ENCODE results near the gene SIRT4. TPM values are rescaled to one million over a fixed set of nuclear protein-coding genes. Genes with fewer than 3 reads are reported as not detected.
A peak's percentile ranks its signal among the peaks of the same experiment; 100 is the strongest.

Gene SIRT4
- total and polyA plus RNA-seq, 2 of the 13 experiments (the other 11 are each of a cell fraction or from before 2014, with no cell fraction given) = 3.4 to 5.8 TPM

DNA sequence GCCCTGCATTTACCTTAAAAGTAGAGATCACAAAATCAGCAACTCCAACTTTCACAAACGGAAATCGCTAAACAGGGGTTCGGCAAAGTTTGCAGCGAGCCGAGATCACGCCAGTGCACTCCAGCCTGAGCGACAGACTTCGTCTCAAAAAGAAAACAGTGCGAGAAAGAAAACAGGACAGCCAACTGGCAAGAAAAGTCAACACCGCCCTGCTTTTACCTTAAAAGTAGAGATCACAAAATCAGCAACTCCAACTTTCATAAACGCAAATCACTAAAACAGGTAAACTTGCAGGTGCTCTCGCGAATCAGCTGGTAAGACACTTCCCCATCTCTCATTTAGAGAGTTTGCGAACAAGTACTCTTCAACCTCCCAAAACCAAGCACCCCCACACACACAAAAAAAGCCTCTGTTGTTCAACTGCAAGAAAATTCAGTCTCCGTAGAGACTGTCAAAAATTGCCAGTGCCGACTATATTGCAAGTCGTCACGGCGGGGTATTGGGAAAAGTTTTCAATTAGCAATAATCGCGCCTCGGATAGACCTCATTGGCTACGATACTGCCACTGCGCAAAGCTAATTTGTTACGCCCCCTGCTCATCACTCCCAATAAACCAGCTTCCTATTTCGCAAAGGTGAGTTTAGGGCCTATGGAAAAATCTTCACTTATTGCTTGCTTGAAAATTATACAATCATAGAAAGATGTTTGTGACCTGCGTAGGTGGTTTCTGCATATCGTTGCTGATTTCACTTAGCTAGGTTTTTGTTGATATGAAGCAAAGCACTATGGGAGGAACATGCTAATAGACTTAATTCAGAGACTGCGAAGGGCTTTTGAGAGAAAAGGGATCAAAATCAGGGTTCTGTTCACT, 9.2 kb upstream of the SIRT4 start, which contains the start of gene RNU4-1 (continued):
- TF ChIP-seq TARDBP (CRISPR knock-in tag; IDR thresholded peaks at IDR 0.05) = peak; percentile 88
- TF ChIP-seq, protein P1, sequence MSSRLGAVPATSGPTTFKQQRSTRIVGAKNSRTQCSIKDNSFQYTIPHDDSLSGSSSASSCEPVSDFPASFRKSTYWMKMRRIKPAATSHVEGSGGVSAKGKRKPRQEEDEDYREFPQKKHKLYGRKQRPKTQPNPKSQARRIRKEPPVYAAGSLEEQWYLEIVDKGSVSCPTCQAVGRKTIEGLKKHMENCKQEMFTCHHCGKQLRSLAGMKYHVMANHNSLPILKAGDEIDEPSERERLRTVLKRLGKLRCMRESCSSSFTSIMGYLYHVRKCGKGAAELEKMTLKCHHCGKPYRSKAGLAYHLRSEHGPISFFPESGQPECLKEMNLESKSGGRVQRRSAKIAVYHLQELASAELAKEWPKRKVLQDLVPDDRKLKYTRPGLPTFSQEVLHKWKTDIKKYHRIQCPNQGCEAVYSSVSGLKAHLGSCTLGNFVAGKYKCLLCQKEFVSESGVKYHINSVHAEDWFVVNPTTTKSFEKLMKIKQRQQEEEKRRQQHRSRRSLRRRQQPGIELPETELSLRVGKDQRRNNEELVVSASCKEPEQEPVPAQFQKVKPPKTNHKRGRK (CRISPR knock-in tag; IDR thresholded peaks at IDR 0.05) = no peak
- TF ChIP-seq STAG1 (CRISPR knock-in tag; IDR thresholded peaks at IDR 0.05) = 0 out of 2 replicates have a peak, but pooled peaks have one; percentile 1
- TF ChIP-seq, protein P2, sequence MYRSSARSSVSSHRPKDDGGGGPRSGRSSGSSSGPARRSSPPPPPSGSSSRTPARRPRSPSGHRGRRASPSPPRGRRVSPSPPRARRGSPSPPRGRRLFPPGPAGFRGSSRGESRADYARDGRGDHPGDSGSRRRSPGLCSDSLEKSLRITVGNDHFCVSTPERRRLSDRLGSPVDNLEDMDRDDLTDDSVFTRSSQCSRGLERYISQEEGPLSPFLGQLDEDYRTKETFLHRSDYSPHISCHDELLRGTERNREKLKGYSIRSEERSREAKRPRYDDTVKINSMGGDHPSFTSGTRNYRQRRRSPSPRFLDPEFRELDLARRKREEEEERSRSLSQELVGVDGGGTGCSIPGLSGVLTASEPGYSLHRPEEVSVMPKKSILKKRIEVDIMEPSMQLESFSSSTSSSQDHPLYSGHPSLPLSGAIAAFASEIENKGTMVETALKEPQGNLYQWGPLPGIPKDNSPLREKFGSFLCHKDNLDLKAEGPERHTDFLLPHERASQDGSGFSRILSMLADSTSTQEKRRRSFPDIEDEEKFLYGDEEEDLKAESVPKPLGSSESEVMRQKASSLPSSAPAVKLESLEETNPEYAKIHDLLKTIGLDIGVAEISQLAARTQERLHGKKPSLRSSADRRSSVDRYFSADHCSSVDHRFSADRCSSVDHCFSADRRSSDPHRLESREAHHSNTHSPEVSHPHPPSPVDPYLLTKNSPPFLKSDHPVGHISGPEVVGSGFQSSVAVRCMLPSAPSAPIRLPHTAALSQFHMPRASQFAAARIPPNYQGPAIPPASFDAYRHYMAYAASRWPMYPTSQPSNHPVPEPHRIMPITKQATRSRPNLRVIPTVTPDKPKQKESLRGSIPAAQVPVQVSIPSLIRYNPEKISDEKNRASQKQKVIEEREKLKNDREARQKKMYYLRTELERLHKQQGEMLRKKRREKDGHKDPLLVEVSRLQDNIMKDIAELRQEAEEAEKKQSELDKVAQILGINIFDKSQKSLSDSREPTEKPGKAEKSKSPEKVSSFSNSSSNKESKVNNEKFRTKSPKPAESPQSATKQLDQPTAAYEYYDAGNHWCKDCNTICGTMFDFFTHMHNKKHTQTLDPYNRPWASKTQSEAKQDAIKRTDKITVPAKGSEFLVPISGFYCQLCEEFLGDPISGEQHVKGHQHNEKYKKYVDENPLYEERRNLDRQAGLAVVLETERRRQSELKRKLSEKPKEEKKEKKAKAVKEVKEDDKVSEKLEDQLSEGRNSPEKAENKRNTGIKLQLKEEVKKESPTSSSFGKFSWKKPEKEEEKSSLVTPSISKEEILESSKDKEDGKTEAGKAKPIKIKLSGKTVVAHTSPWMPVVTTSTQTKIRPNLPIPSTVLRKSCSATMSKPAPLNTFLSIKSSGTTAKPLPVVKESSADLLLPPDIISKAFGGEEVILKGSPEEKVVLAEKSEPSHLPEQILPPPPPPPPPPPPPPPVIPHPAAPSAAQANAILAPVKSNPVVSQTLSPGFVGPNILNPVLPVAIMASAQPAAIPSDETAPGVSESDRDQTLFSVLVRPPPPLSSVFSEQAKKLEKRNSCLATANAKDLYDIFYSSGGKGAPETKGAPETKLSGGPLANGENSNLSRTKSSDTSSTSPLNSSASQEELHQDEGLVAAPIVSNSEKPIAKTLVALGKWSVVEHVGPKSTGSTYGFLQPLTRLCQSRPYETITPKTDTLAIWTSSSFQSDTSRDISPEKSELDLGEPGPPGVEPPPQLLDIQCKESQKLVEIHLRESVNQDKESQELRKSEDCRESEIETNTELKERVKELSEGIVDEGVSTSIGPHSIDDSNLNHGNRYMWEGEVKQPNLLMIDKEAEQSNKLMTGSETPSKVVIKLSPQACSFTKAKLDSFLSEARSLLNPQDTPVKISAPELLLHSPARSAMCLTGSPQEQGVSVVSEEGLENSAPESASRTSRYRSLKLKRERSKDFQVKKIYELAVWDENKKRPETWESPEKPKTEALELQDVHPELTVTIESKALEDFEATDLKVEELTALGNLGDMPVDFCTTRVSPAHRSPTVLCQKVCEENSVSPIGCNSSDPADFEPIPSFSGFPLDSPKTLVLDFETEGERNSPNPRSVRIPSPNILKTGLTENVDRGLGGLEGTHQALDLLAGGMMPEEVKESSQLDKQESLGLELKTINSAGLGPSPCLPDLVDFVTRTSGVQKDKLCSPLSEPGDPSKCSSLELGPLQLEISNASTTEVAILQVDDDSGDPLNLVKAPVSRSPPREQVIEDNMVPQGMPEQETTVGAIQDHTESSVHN (CRISPR knock-in tag; IDR thresholded peaks at IDR 0.05) = no peak
- TF ChIP-seq, protein P3, sequence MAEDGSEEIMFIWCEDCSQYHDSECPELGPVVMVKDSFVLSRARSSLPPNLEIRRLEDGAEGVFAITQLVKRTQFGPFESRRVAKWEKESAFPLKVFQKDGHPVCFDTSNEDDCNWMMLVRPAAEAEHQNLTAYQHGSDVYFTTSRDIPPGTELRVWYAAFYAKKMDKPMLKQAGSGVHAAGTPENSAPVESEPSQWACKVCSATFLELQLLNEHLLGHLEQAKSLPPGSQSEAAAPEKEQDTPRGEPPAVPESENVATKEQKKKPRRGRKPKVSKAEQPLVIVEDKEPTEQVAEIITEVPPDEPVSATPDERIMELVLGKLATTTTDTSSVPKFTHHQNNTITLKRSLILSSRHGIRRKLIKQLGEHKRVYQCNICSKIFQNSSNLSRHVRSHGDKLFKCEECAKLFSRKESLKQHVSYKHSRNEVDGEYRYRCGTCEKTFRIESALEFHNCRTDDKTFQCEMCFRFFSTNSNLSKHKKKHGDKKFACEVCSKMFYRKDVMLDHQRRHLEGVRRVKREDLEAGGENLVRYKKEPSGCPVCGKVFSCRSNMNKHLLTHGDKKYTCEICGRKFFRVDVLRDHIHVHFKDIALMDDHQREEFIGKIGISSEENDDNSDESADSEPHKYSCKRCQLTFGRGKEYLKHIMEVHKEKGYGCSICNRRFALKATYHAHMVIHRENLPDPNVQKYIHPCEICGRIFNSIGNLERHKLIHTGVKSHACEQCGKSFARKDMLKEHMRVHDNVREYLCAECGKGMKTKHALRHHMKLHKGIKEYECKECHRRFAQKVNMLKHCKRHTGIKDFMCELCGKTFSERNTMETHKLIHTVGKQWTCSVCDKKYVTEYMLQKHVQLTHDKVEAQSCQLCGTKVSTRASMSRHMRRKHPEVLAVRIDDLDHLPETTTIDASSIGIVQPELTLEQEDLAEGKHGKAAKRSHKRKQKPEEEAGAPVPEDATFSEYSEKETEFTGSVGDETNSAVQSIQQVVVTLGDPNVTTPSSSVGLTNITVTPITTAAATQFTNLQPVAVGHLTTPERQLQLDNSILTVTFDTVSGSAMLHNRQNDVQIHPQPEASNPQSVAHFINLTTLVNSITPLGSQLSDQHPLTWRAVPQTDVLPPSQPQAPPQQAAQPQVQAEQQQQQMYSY (CRISPR knock-in tag; IDR thresholded peaks at IDR 0.05) = peak; percentile 65; the same call in 1 of the 2 replicates
- TF ChIP-seq ZNF138 (CRISPR knock-in tag; IDR thresholded peaks at IDR 0.05; ENCODE audit: low read depth) = no peak
- no peak for TF ChIP-seq ZNF605 (CRISPR knock-in tag; IDR thresholded peaks at IDR 0.05)
- no peak; the same call in 1 of the 2 replicates for TF ChIP-seq NFKB2 (CRISPR knock-in tag; IDR thresholded peaks at IDR 0.05; ENCODE audit: borderline replicate concordance)
- TF ChIP-seq, protein P4, sequence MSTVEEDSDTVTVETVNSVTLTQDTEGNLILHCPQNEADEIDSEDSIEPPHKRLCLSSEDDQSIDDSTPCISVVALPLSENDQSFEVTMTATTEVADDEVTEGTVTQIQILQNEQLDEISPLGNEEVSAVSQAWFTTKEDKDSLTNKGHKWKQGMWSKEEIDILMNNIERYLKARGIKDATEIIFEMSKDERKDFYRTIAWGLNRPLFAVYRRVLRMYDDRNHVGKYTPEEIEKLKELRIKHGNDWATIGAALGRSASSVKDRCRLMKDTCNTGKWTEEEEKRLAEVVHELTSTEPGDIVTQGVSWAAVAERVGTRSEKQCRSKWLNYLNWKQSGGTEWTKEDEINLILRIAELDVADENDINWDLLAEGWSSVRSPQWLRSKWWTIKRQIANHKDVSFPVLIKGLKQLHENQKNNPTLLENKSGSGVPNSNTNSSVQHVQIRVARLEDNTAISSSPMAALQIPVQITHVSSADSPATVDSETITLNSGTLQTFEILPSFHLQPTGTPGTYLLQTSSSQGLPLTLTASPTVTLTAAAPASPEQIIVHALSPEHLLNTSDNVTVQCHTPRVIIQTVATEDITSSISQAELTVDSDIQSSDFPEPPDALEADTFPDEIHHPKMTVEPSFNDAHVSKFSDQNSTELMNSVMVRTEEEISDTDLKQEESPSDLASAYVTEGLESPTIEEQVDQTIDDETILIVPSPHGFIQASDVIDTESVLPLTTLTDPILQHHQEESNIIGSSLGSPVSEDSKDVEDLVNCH (CRISPR knock-in tag; IDR thresholded peaks at IDR 0.05) = no peak
- no peak for TF ChIP-seq NPAS2 (CRISPR knock-in tag; IDR thresholded peaks at IDR 0.05; ENCODE audit: borderline replicate concordance)
- TF ChIP-seq NBN (conservative IDR thresholded peaks at IDR 0.05) = no peak
- no peak for TF ChIP-seq NFYB (CRISPR knock-in tag; IDR thresholded peaks at IDR 0.05)

Measured in HepG2 (cell line).